ENCODE measurements around the gene VCPKMT. TPM values are rescaled to one million over a fixed set of nuclear protein-coding genes. Genes with fewer than 3 reads are reported as not detected.
"Not testable (repeated sequence)": the region's sequence is repeated elsewhere in the genome, so short reads cannot be mapped to it uniquely, and the experiment has no call there.

The VCPKMT gene
- total RNA-seq, 1 experiment from 2014 or later, result 11.9 TPM

DNA sequence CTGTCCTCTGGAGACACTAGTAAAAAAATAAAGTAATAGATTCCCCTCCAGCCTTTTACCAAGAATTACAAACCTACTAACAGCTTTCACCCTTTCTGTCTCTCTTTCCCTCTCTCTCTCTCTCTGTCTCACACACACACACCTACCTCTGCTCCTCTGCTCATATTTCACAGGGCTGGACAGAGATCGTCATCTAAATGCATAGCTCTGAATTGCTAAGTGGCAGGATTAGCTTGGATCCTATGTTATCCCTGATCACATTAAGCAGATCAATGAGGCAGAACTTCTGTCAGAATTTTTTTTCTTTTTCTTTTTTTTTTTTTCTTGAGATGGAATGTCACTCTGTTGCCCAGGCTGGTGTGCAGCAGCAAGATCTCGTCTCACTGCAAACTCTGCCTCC, 22.9 kb downstream of the VCPKMT start:
- no peak for DNase-seq (ENCODE audit: extremely low read depth, low read depth)

GRCh38 chr14:50092006-50092555, 24.3 kb downstream of the VCPKMT start:
- no peak for DNase-seq (ENCODE audit: extremely low read depth, low read depth)

- no peak for DNase-seq (ENCODE audit: extremely low read depth, low read depth)
Measured at GRCh38 chr14:50091240-50091913, 25.0 kb downstream of the VCPKMT start.

- no peak for DNase-seq (ENCODE audit: extremely low read depth, low read depth)
Measured at GRCh38 chr14:50089208-50089607, 27.2 kb downstream of the VCPKMT start.

GRCh38 chr14:50088731-50089130, 27.6 kb downstream of the VCPKMT start:
- no peak for DNase-seq (ENCODE audit: extremely low read depth, low read depth)

DNA sequence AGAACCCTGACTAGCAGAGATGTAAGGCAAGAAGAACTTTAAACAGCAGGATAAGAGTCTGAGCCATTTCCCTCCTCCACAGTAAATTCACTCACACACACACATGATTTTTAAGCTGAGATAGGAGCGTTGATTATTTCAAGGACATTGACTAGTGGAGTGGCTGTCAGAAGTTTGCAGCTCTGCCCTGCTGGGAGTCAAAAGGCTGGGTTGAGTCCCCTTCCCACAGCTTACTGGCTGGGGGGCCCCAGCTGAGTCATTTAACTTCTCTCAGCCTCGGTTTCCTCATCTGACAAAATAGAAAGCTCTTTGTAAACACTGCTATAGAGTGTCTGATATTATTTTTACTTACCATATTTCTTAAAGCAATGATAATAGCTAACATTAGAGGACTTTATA, 28.3 kb downstream of the VCPKMT start:
- DNase-seq (ENCODE audit: extremely low read depth, low read depth), result no peak

- no peak for DNase-seq (ENCODE audit: extremely low read depth, low read depth)
Measured at GRCh38 chr14:50087341-50088116, 28.8 kb downstream of the VCPKMT start.

DNA sequence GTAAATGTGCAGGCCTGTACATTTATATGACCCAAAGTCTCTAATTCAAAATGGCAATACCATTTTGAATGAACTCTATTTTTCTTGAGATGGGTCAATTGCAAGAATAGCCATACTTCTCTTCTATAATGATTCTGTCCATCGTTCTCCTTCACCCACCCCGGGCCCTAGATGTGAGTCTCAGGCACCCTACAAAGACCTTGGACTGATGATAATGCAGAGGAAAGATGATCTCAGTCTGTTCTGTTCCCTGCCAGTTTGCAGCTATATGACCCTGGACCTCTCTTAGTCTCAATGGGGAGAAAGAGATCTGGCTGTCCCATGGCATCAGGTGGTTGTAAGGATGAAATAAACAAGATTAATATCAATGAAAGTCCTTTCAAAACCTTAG, 30.1 kb downstream of the VCPKMT start:
- DNase-seq (ENCODE audit: extremely low read depth, low read depth), result no peak

DNA sequence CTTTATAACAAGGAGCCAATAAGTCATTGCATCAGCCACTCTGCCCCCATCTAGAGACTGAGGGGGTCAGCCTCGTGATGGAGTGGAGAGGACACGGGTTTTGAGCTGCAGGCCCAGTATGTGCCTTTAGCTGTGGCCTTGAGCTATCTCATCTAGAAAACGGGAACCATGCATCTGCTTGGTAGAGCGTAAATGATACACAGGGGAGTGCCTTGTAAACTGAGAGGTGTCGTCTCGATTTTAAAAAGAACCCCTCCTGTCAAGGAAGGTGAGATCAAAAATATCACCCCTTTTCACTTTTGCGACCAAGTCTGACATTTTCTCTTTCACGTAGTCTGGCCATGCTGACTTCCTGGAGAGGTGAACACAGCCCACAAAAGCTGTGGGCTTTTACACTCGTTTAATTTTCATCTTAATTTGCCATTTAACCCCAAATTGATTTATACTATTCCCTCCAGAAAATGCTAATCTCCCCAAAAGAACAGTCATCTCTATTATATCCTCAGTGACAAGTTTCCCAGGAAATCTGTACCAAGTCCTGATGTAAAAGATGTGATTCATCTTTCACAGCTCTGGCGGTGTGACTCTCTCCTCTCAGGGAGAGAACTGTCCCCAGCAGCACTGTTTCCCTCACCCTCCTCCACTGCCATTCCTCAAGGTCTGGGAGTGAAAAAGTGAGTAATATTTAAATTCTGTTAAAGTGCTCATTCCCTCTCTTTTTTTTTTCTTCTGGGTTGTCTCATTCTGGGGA, 30.6 kb downstream of the VCPKMT start:
- DNase-seq (ENCODE audit: extremely low read depth, low read depth), result no peak

DNA sequence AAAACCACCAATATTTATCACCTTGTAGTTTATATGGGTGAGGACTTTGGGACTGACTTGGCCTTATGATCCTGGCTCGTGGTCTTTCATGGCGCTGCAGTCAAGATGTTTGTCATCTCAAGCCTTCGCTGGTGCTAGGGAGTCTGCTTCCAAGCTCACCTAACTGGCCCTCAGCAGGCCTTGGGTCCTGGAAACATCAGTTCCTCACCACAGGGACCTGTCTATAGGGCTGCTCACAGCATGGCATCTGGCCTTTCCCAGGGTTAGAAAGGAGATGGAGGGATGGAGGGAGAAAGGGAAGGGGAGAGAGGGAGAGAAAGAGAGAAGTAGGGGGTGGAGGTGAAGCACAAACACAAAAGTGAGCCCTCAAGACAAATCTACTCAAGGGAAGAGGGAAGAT, 31.7 kb downstream of the VCPKMT start:
- no peak for DNase-seq (ENCODE audit: extremely low read depth, low read depth)

GRCh38 chr14:50083467-50084337, 32.7 kb downstream of the VCPKMT start:
- no peak for DNase-seq (ENCODE audit: extremely low read depth, low read depth)

DNA sequence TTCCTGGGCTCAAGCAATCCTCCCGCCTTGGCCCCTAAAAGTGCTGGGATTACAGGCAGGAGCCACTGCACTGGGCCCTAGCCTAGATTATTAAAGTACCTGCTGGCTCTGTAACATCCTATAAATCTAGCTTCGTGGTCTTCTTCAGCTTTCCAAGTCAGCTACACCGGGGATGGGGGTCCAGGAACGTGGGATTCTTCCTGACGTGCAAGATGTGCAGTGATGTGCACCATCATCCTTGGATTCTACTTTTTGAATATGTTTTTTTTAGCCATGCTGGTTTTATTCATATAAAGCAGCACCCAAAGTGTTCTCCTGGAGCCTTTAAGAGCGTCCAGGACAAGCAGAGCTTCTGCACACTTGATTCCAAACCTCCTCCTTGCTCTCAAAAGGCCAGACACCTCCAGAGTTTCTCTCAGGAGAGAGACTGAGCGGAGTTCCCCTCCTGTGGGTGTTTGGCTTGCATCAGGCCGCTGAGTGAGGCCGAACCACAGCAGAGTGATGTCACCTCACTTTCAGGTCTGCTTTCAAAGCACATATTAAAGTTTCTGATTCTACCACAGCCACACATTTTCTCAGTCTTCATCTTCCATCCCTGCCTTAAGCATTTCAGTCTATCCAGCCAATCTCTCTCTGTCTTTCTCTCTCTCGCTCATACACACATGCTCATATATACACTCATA, 33.4 kb downstream of the VCPKMT start:
- DNase-seq (ENCODE audit: extremely low read depth, low read depth), result no peak

- DNase-seq (ENCODE audit: extremely low read depth, low read depth), result no peak
Measured at GRCh38 chr14:50082308-50082742, 34.0 kb downstream of the VCPKMT start.

- not testable (repeated sequence) for DNase-seq (ENCODE audit: extremely low read depth, low read depth)
Measured at GRCh38 chr14:50079103-50079502, 37.3 kb downstream of the VCPKMT start.

DNA sequence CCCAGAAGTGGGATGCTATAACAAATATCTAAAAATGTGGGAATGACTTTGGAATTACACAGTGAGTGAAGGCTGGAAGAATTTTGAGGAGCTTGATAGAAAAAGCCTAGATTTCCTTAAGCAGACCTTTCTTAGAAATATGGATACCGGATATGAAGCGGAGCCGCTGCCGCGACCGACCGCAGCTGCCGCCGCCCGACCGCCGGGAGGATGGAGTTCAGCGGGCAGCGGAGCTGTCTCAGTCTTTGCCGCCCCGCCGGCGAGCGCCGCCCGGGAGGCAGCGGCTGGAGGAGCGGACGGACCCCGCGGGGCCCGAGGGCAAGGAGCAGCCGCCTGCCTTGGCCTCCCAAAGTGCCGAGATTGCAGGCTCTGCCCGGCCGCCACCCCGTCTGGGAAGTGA, 42.7 kb downstream of the VCPKMT start:
- DNase-seq (ENCODE audit: extremely low read depth, low read depth), result not testable (repeated sequence)

GRCh38 chr14:50072395-50072794, 44.0 kb downstream of the VCPKMT start:
- DNase-seq (ENCODE audit: extremely low read depth, low read depth), result no peak

GRCh38 chr14:50070840-50071548, 45.4 kb downstream of the VCPKMT start:
- DNase-seq (ENCODE audit: extremely low read depth, low read depth), result no peak

GRCh38 chr14:50070230-50070629, 46.1 kb downstream of the VCPKMT start:
- no peak for DNase-seq (ENCODE audit: extremely low read depth, low read depth)

GRCh38 chr14:50069325-50069724, 47.0 kb downstream of the VCPKMT start:
- DNase-seq (ENCODE audit: extremely low read depth, low read depth), result no peak
